ENCODE data around the gene IKZF2.

- TF ChIP-seq CTCF (conservative IDR thresholded peaks at IDR 0.05; ENCODE audit: low read depth, low read length) (no peak), MAFK (IDR thresholded peaks at IDR 0.05; ENCODE audit: low read depth, low read length) (no peak), POLR2A (IDR thresholded peaks at IDR 0.05; ENCODE audit: low read depth, low read length) (no peak), MXI1 (IDR thresholded peaks at IDR 0.05; ENCODE audit: borderline replicate concordance, low read depth, low read length) (no peak), CEBPB (IDR thresholded peaks at IDR 0.05; ENCODE audit: low read depth, low read length) (no peak), USF2 (IDR thresholded peaks at IDR 0.05; ENCODE audit: low read depth, low read length) (no peak), MAZ (IDR thresholded peaks at IDR 0.05; ENCODE audit: borderline replicate concordance, low read depth, low read length) (no peak)
These were observed 43.7 kb downstream of the IKZF2 start for GRCh38 chr2:213107728-213108127.

Data from IMR-90 (cell line).